Activated gamma-delta T cell treated with Interleukin-2 at 50 U/mL for 16 hours (primary cell): Measurements from ENCODE around the gene GRID1.

ENCODE experiments used
- DNase-seq: peaks from one replicate; pipeline ENCODE4 v3.0.0-alpha.2; 2020

GRID1 gene

GRCh38 chr10:86202226-86202735 lies 164.3 kb downstream of the GRID1 start:
- no peak for DNase-seq

- no peak for DNase-seq
Observed at GRCh38 chr10:86200867-86201266, 165.7 kb downstream of the GRID1 start.

GRCh38 chr10:86200269-86200668 lies 166.3 kb downstream of the GRID1 start:
- DNase-seq = no peak

GRCh38 chr10:86199041-86199440 lies 167.6 kb downstream of the GRID1 start:
- DNase-seq = no peak

- DNase-seq = no peak
Observed at GRCh38 chr10:86198271-86198670, 168.3 kb downstream of the GRID1 start.

GRCh38 chr10:86197166-86197790 lies 169.3 kb downstream of the GRID1 start:
- DNase-seq = no peak

- DNase-seq = no peak
Observed at GRCh38 chr10:86195521-86196157, 171.0 kb downstream of the GRID1 start.

GRCh38 chr10:86194684-86195083 lies 171.9 kb downstream of the GRID1 start:
- DNase-seq = no peak

GRCh38 chr10:86193841-86194240 lies 172.8 kb downstream of the GRID1 start:
- no peak for DNase-seq

- no peak for DNase-seq
Observed at GRCh38 chr10:86192691-86193090, 173.9 kb downstream of the GRID1 start.

GRCh38 chr10:86192147-86192546 lies 174.4 kb downstream of the GRID1 start:
- DNase-seq = no peak

- DNase-seq = no peak
Observed at GRCh38 chr10:86191686-86192085, 174.9 kb downstream of the GRID1 start.

- no peak for DNase-seq
Observed at GRCh38 chr10:86191166-86191565, 175.4 kb downstream of the GRID1 start.

- DNase-seq = no peak
Observed at GRCh38 chr10:86190291-86190690, 176.3 kb downstream of the GRID1 start.

- DNase-seq = no peak
Observed at GRCh38 chr10:86189891-86190290, 176.7 kb downstream of the GRID1 start.

- DNase-seq = no peak
Observed at GRCh38 chr10:86188796-86189558, 177.6 kb downstream of the GRID1 start.

- DNase-seq = no peak
Observed at GRCh38 chr10:86188326-86188725, 178.3 kb downstream of the GRID1 start.

GRCh38 chr10:86187499-86188239 lies 178.9 kb downstream of the GRID1 start:
- DNase-seq = no peak

- no peak for DNase-seq
Observed at GRCh38 chr10:86186633-86187032, 180.0 kb downstream of the GRID1 start.

- DNase-seq = no peak
Observed at GRCh38 chr10:86182595-86182994, 184.0 kb downstream of the GRID1 start.

- no peak for DNase-seq
Observed at GRCh38 chr10:86182150-86182549, 184.4 kb downstream of the GRID1 start.

- DNase-seq = no peak
Observed at GRCh38 chr10:86180861-86181260, 185.7 kb downstream of the GRID1 start.

GRCh38 chr10:86179961-86180360 lies 186.6 kb downstream of the GRID1 start:
- DNase-seq = no peak
